NOMO-1 treated with DMSO at 0.1 percent for 48 hours (cell line): ENCODE results near the gene DPEP1.
A peak's percentile ranks its signal among the peaks of the same experiment; 100 is the strongest.

Experiments used
- DNase-seq: peaks from one replicate; lab custom pipeline; 2025; ENCODE audit not compliant: unreplicated experiment; lab: John Stamatoyannopoulos, UW

DPEP1 gene

GRCh38 chr16:89678258-89678657, 64.8 kb downstream of the DPEP1 start:
- no peak for DNase-seq

GRCh38 chr16:89685916-89686315, 72.5 kb downstream of the DPEP1 start:
- no peak for DNase-seq

GRCh38 chr16:89686520-89687091, 73.2 kb downstream of the DPEP1 start, which contains the start of gene CDK10:
CDK10 (plus strand) TSS chr16:89686689; CDS start chr16:89686711, 22 bp downstream.
- peak; percentile 84 for DNase-seq

GRCh38 chr16:89687092-89687940, 73.9 kb downstream of the DPEP1 start:
- no peak for DNase-seq
